HTR-8/SVneo (cell line): Measurements from ENCODE around the gene GTSE1.

Experiments used
- DNase-seq: peaks from one replicate; pipeline ENCODE4 v3.0.0; 2011; ENCODE audit warnings: low spot score, mixed read lengths; ENCODE audit not compliant: insufficient read length
- FAIRE-seq: peaks from 2 replicates; lab custom pipeline; 2011; peaks lifted over from hg19 to GRCh38; lab: Jason Lieb, UNC

Gene GTSE1

GRCh38 chr22:46374663-46375474 is 78.2 kb downstream of the GTSE1 start:
- no peak for FAIRE-seq
- no peak for DNase-seq

- FAIRE-seq = no peak
- no peak for DNase-seq
Observed at GRCh38 chr22:46376111-46376510, 79.4 kb downstream of the GTSE1 start.

GRCh38 chr22:46376908-46377524 is 80.3 kb downstream of the GTSE1 start:
- DNase-seq = no peak
- FAIRE-seq = no peak

- no peak for FAIRE-seq
- DNase-seq = peak; percentile 82
Observed at GRCh38 chr22:46377525-46378425, 81.1 kb downstream of the GTSE1 start.

DNA sequence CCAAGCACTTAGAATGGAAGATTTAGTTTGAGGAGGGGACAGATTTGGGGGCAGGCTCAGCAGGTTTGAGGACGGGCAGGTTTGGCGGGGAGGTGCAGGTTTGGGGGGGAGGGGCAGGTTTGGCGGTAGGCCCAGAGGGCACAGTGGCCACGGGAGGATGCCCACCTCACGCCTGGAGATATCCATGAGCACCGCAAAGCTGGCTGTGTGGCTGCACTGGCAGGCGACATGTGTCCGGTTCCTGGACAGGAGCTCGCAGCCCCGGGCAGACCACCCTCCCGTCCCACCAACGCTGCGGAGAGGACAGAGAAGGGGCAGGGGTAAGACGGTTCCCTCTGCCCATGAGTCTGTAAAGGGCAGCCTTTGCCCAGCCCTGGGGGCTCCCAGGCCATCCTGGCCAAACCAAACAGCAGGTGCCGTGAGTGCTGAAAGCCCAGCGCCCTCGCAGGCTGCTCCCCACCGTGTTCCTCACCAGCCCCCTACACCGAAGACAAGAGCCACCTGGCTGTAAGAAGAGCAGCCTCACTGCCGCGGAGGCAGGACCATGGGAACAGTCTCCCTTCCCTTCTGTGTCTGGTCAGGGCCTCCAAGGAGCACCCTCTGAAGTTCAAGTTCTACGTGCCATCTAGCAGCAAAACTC is 81.9 kb downstream of the GTSE1 start:
- DNase-seq (no peak), FAIRE-seq (no peak)

- DNase-seq (no peak), FAIRE-seq (no peak)
Observed at GRCh38 chr22:46379066-46379930, 82.6 kb downstream of the GTSE1 start.

DNA sequence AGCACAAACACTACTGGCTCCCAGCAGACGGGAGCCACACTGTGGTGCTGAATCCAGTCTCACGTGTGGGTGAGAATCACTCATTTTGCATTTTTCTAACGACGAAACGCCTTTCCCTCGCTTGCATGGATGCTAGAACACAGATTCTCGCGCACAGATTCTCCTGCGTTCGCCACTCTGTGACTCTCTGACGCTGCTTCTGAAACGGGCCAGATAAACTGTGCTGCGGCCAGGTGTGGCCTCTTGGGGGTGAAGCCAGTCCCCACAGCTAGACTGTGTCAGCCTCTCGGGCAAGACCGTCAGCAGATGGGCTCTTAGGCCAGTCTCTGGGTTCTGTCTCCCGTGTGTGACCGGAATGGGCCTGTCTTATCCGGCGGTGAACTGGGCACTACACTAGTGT is 83.4 kb downstream of the GTSE1 start:
- DNase-seq (no peak), FAIRE-seq (no peak)
